GM12864 (cell line): ENCODE measurements around the gene PRKAB2.

Experiments
- DNase-seq: peaks from one replicate; pipeline ENCODE4 v3.0.0-alpha.2; 2011; ENCODE audit warnings: low read depth
- H3K4me3 ChIP-seq: 2 replicates; pipeline ENCODE4 v1.5.1; 2011; ENCODE audit warnings: mild to moderate bottlenecking, low read depth, low read length, control low read depth
- CTCF ChIP-seq: IDR thresholded peaks from 2 replicates; pipeline ENCODE4 v1.5.1; 2011; ENCODE audit warnings: low read depth, mild to moderate bottlenecking, moderate library complexity, low read length, control low read depth, inconsistent platforms; ENCODE audit errors: missing control alignments

PRKAB2 gene

GRCh38 chr1:147177611-147178380, 5.5 kb upstream of the PRKAB2 start:
- TF ChIP-seq CTCF: no peak
- H3K4me3 ChIP-seq: no peak overlapping the region
- no peak for DNase-seq

GRCh38 chr1:147171399-147172167, 687 bp downstream of the PRKAB2 start:
- H3K4me3 ChIP-seq: peak overlapping the region; percentile 93
- DNase-seq: no peak
- TF ChIP-seq CTCF: no peak

- no peak for DNase-seq
- H3K4me3 ChIP-seq: no peak overlapping the region
- no peak for TF ChIP-seq CTCF
Measured at GRCh38 chr1:147169840-147170674, 2.2 kb downstream of the PRKAB2 start.

- H3K4me3 ChIP-seq: no peak overlapping the region
- no peak for TF ChIP-seq CTCF
- DNase-seq: no peak
Measured at GRCh38 chr1:147169171-147169570, 3.1 kb downstream of the PRKAB2 start.

GRCh38 chr1:147168626-147169058, 3.6 kb downstream of the PRKAB2 start:
- DNase-seq: no peak
- no peak overlapping the region for H3K4me3 ChIP-seq
- no peak for TF ChIP-seq CTCF

GRCh38 chr1:147167365-147167764, 4.9 kb downstream of the PRKAB2 start:
- no peak for TF ChIP-seq CTCF
- H3K4me3 ChIP-seq: no peak overlapping the region

More at GRCh38 chr1:147167365-147167764, 4.9 kb downstream of the PRKAB2 start:
- no peak for DNase-seq
